ENCODE measurements around the gene FLT3.

GRCh38 chr13:28137596-28137995, 37.2 kb upstream of the FLT3 start:
- TF ChIP-seq CTCF (IDR thresholded peaks at IDR 0.05) = no peak
- TF ChIP-seq POLR2A (IDR thresholded peaks at IDR 0.05) = no peak
- no peak for TF ChIP-seq POLR2AphosphoS5 (IDR thresholded peaks at IDR 0.05; ENCODE audit: insufficient read depth in 1 of 2, low read depth in 1 of 2)
